ENCODE results near the gene CTCFL. TPM values are rescaled to one million over a fixed set of nuclear protein-coding genes. Genes with fewer than 3 reads are reported as not detected.
A peak's percentile ranks its signal among the peaks of the same experiment; 100 is the strongest.

CTCFL gene, protein sequence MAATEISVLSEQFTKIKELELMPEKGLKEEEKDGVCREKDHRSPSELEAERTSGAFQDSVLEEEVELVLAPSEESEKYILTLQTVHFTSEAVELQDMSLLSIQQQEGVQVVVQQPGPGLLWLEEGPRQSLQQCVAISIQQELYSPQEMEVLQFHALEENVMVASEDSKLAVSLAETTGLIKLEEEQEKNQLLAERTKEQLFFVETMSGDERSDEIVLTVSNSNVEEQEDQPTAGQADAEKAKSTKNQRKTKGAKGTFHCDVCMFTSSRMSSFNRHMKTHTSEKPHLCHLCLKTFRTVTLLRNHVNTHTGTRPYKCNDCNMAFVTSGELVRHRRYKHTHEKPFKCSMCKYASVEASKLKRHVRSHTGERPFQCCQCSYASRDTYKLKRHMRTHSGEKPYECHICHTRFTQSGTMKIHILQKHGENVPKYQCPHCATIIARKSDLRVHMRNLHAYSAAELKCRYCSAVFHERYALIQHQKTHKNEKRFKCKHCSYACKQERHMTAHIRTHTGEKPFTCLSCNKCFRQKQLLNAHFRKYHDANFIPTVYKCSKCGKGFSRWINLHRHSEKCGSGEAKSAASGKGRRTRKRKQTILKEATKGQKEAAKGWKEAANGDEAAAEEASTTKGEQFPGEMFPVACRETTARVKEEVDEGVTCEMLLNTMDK
- total RNA-seq (2022) (not detected in 2 replicates), Bru-seq, nascent RNA (not detected), BruChase-seq, experiment 1, labeled RNA remaining after a 6-hour chase (not detected), BruChase-seq, experiment 2, labeled RNA remaining after a 2-hour chase (not detected)
- long read RNA-seq = 0 reads

GRCh38 chr20:57524511-57525176, at the start of gene CTCFL:
TSS of gene CTCFL (minus strand) at chr20:57525140. CDS start at chr20:57524205, 935 bp downstream.
- H3K4me3 Mint-ChIP-seq (ENCODE audit: low read depth, unreplicated experiment) = no peak within 1 kb of the TSS
- DNase-seq = no peak
- peaks cover 75% of the 10 kb centered on the region for H3K27me3 Mint-ChIP-seq (ENCODE audit: unreplicated experiment)
- BruUV-seq (replicated peaks) = no TSS peak
- no peaks in the 10 kb centered on the region for H3K4me1 Mint-ChIP-seq (ENCODE audit: low read depth, unreplicated experiment)
- TF ChIP-seq CTCF (IDR thresholded peaks at IDR 0.05; ENCODE audit: unreplicated experiment) = no peak
- H3K27ac Mint-ChIP-seq (ENCODE audit: unreplicated experiment) = no peak within 1 kb of the TSS
- CTCF ChIA-PET = no interaction called here
- H3K36me3 Mint-ChIP-seq (ENCODE audit: insufficient read depth, unreplicated experiment) = no peaks in the 10 kb centered on the region
- intact Hi-C loops (cut with micrococcal nuclease; ENCODE audit: unreplicated experiment) = no loop called here
- no peaks in the 10 kb centered on the region for H3K9me3 Mint-ChIP-seq (ENCODE audit: low read depth, unreplicated experiment)

DNA sequence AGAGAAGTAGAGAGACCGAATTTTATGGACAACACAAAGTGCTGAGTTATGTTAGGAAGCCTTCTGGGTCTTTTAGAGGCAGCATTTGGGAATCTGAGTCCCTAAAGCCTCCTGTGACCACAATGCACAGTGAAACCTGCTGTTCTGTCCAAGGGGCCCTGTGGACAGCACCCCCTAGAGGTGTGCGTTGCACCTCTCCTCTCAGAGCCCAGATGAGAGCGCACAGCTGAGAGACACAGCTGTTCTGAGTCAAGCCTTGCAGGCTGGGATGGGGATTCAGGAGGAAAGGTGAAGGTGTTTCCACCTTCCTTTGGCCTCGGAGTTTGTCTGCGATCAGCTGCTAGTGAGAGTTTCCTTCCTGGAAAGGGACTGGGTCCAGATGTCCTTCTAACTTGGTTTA, 49.0 kb upstream of the CTCFL start:
- no peak overlapping the region for H3K27ac Mint-ChIP-seq (ENCODE audit: unreplicated experiment)
- CTCF ChIA-PET = interaction anchor here (0.5 kb wide), 1 partner anchor 937 kb away, joined by 3 read pairs; no protein-coding TSS in a partner anchor
- H3K27me3 Mint-ChIP-seq (ENCODE audit: unreplicated experiment) = no peaks in the 10 kb centered on the region

DNA sequence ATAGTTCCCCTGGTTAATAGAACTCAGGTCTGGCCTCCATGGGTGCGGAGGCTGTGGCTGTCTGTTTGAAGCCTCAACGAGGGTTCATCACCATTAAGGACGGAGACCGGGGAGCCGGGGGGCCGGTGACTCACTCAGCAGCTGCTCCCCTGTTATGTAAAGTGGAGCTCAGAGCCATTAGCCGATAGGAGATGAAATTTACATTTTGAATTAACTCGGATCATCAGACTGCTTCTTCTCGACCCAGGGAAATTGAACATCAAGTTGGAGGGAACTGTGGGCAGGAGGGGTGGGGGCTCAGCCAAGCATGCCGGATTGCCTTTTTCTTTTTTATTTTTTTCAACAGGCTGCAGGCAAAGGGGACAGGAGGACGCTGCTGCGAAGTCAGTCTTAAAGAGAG, 48.3 kb upstream of the CTCFL start:
- Mint-ChIP-seq H3K36me3 (ENCODE audit: insufficient read depth, unreplicated experiment) (no peaks in the 10 kb centered on the region), H3K27me3 (ENCODE audit: unreplicated experiment) (no peaks in the 10 kb centered on the region), H3K27ac (ENCODE audit: unreplicated experiment) (no peak overlapping the region), H3K4me1 (ENCODE audit: low read depth, unreplicated experiment) (no peaks in the 10 kb centered on the region), H3K9me3 (ENCODE audit: low read depth, unreplicated experiment) (no peaks in the 10 kb centered on the region), H3K4me3 (ENCODE audit: low read depth, unreplicated experiment) (no peak overlapping the region)
- no peak for TF ChIP-seq CTCF (IDR thresholded peaks at IDR 0.05; ENCODE audit: unreplicated experiment)
- no peak for DNase-seq
- CTCF ChIA-PET = interaction anchor here (0.5 to 0.7 kb wide), 2 partner anchors 14 to 937 kb away, joined by 3 read pairs; no protein-coding TSS in a partner anchor
- intact Hi-C loops (cut with micrococcal nuclease; ENCODE audit: unreplicated experiment) = no loop called here
- no TSS peak for BruUV-seq (replicated peaks)

More for the DNA sequence above, 49.0 kb upstream of the CTCFL start:
- Mint-ChIP-seq H3K9me3 (ENCODE audit: low read depth, unreplicated experiment) (no peaks in the 10 kb centered on the region), H3K4me3 (ENCODE audit: low read depth, unreplicated experiment) (no peak overlapping the region), H3K4me1 (ENCODE audit: low read depth, unreplicated experiment) (no peaks in the 10 kb centered on the region), H3K36me3 (ENCODE audit: insufficient read depth, unreplicated experiment) (no peaks in the 10 kb centered on the region)
- BruUV-seq (replicated peaks) = no TSS peak
- peak; percentile 20 for TF ChIP-seq CTCF (IDR thresholded peaks at IDR 0.05; ENCODE audit: unreplicated experiment)
- no peak for DNase-seq
- intact Hi-C loops (cut with micrococcal nuclease; ENCODE audit: unreplicated experiment) = no loop called here

GRCh38 chr20:57571782-57572416, 47.0 kb upstream of the CTCFL start:
- no peaks in the 10 kb centered on the region for H3K9me3 Mint-ChIP-seq (ENCODE audit: low read depth, unreplicated experiment)
- H3K36me3 Mint-ChIP-seq (ENCODE audit: insufficient read depth, unreplicated experiment) = no peaks in the 10 kb centered on the region
- no TSS peak for BruUV-seq (replicated peaks)
- intact Hi-C loops (cut with micrococcal nuclease; ENCODE audit: unreplicated experiment) = no loop called here
- no peak for TF ChIP-seq CTCF (IDR thresholded peaks at IDR 0.05; ENCODE audit: unreplicated experiment)
- H3K27me3 Mint-ChIP-seq (ENCODE audit: unreplicated experiment) = no peaks in the 10 kb centered on the region
- no peaks in the 10 kb centered on the region for H3K4me1 Mint-ChIP-seq (ENCODE audit: low read depth, unreplicated experiment)
- H3K27ac Mint-ChIP-seq (ENCODE audit: unreplicated experiment) = no peak overlapping the region
- no peak for DNase-seq
- CTCF ChIA-PET = interaction anchor here (0.6 to 0.7 kb wide), 2 partner anchors 13 to 205 kb away, joined by 3 read pairs; no protein-coding TSS in a partner anchor
- H3K4me3 Mint-ChIP-seq (ENCODE audit: low read depth, unreplicated experiment) = no peak overlapping the region

All from Calu3 (cell line).